Suprapubic skin (tissue), 4 donors: Measurements from ENCODE around the gene AGR3. TPM values are rescaled to one million over a fixed set of nuclear protein-coding genes. Genes with fewer than 3 reads are reported as not detected.

ENCODE experiments used
- DNase-seq, 2 donors: peaks; one replicate each; pipeline ENCODE4 v3.0.0-alpha.2; 2019; ENCODE audit warnings: low spot score in 2 of 2
- H3K27ac ChIP-seq: fragments of 200-600 bp; sonication (generic); one replicate; pipeline ENCODE4 v1.5.1; 2019
- H3K27me3 ChIP-seq: fragments of 200-600 bp; sonication (generic); one replicate; pipeline ENCODE4 v1.5.1; 2019
- H3K36me3 ChIP-seq: fragments of 200-600 bp; sonication (generic); one replicate; pipeline ENCODE4 v1.5.1; 2019
- H3K4me1 ChIP-seq: fragments of 200-600 bp; sonication (generic); one replicate; pipeline ENCODE4 v1.5.1; 2019
- H3K4me3 ChIP-seq: fragments of 200-600 bp; sonication (generic); one replicate; pipeline ENCODE4 v1.5.1; 2019; ENCODE audit warnings: mild to moderate bottlenecking
- H3K9me3 ChIP-seq: fragments of 200-600 bp; sonication (generic); one replicate; pipeline ENCODE4 v1.5.1; 2019
- CTCF ChIP-seq, 2 donors: fragments of 200-600 bp in 1 of 2; fragments of 450-650 bp in 1 of 2; sonication (generic) in 1 of 2; IDR thresholded peaks; one replicate each; pipeline ENCODE4 v1.5.1; 2016 to 2019; ENCODE audit warnings: antibody characterized with exemption in 2 of 2, mild to moderate bottlenecking in 1 of 2, moderate library complexity in 1 of 2
- EP300 ChIP-seq: sonication (generic); formaldehyde crosslinking; IDR thresholded peaks from one replicate; pipeline ENCODE4 v1.6.1; 2017; ENCODE audit warnings: antibody characterized with exemption
- POLR2A ChIP-seq, 2 donors: fragments of 450-650 bp; IDR thresholded peaks; one replicate each; pipeline ENCODE4 v1.6.1; 2017; ENCODE audit warnings: antibody characterized with exemption in 2 of 2, mild to moderate bottlenecking in 2 of 2, moderate library complexity in 2 of 2
- POLR2AphosphoS5 ChIP-seq, 3 donors: sonication (generic); formaldehyde crosslinking; IDR thresholded peaks; one replicate each; pipeline ENCODE4 v1.6.1; 2017; ENCODE audit warnings: antibody characterized with exemption in 3 of 3
- WGBS: methylation state at CpG from one replicate; pipeline ENCODE4 v1.1.5; 2018; 5-methylcytosine and 5-hydroxymethylcytosine counted together
- total RNA-seq, 4 donors: library from RNA; depleted of rRNA; stranded (reverse); fragments of >200 nt; gene quantifications; one replicate each; pipeline ENCODE4 v1.1.0, GENCODE V29; 2016

AGR3 gene
- total RNA-seq, 4 donors from 2014 or later = 3.9 TPM; not detected in 3

- TF ChIP-seq POLR2A (IDR thresholded peaks at IDR 0.05) = no peak
- TF ChIP-seq POLR2AphosphoS5 (IDR thresholded peaks at IDR 0.05) = no peak
- no peak for TF ChIP-seq EP300
- no peak for TF ChIP-seq CTCF (IDR thresholded peaks at IDR 0.05)
- WGBS = 93% methylated on average over 5 of the region's 5 CpGs
- H3K27me3 ChIP-seq = no peaks in the 10 kb centered on the region
- H3K27ac ChIP-seq = no peak overlapping the region
- peaks cover 12% of the 10 kb centered on the region for H3K4me1 ChIP-seq
- H3K4me3 ChIP-seq = no peak overlapping the region
- DNase-seq = no peak
- H3K36me3 ChIP-seq = no peaks in the 10 kb centered on the region
- H3K9me3 ChIP-seq = no peaks in the 10 kb centered on the region
Observed at GRCh38 chr7:16916738-16917137, 35.0 kb upstream of the AGR3 start.

- Histone ChIP-seq H3K27me3 (no peaks in the 10 kb centered on the region), H3K9me3 (no peaks in the 10 kb centered on the region), H3K27ac (no peak overlapping the region), H3K4me1 (peaks cover 12% of the 10 kb centered on the region), H3K4me3 (no peak overlapping the region), H3K36me3 (no peaks in the 10 kb centered on the region)
- no peak for DNase-seq
- 10% methylated on average over 1 of the region's 1 CpG for WGBS
- TF ChIP-seq CTCF (IDR thresholded peaks at IDR 0.05) (no peak), POLR2AphosphoS5 (IDR thresholded peaks at IDR 0.05) (no peak), POLR2A (IDR thresholded peaks at IDR 0.05) (no peak), EP300 (no peak)
Observed at GRCh38 chr7:16916105-16916639, 34.4 kb upstream of the AGR3 start.

GRCh38 chr7:16915405-16915804, 33.6 kb upstream of the AGR3 start:
- no peaks in the 10 kb centered on the region for H3K9me3 ChIP-seq
- DNase-seq = no peak
- no peak for TF ChIP-seq POLR2AphosphoS5 (IDR thresholded peaks at IDR 0.05)
- TF ChIP-seq CTCF (IDR thresholded peaks at IDR 0.05) = no peak
- no peak for TF ChIP-seq EP300

GRCh38 chr7:16914771-16915170, 33.0 kb upstream of the AGR3 start:
- no peaks in the 10 kb centered on the region for H3K27me3 ChIP-seq
- H3K4me1 ChIP-seq = peaks cover 12% of the 10 kb centered on the region
- H3K27ac ChIP-seq = peak overlapping the region; percentile 30
- H3K9me3 ChIP-seq = no peaks in the 10 kb centered on the region
- no peak for TF ChIP-seq CTCF (IDR thresholded peaks at IDR 0.05)
- no peak for TF ChIP-seq POLR2A (IDR thresholded peaks at IDR 0.05)
- no peak for TF ChIP-seq POLR2AphosphoS5 (IDR thresholded peaks at IDR 0.05)
- no peak for TF ChIP-seq EP300
- no peaks in the 10 kb centered on the region for H3K36me3 ChIP-seq
- 75% methylated on average over 4 of the region's 4 CpGs for WGBS
- no peak overlapping the region for H3K4me3 ChIP-seq
- DNase-seq = no peak

More at GRCh38 chr7:16915405-16915804, 33.6 kb upstream of the AGR3 start:
- H3K4me1 ChIP-seq = peaks cover 12% of the 10 kb centered on the region
- H3K27ac ChIP-seq = peak overlapping the region; percentile 29
- WGBS = 40% methylated on average over 4 of the region's 4 CpGs
- no peaks in the 10 kb centered on the region for H3K36me3 ChIP-seq
- no peaks in the 10 kb centered on the region for H3K27me3 ChIP-seq
- no peak overlapping the region for H3K4me3 ChIP-seq

GRCh38 chr7:16913643-16914042, 31.9 kb upstream of the AGR3 start:
- H3K4me1 ChIP-seq = peaks cover 12% of the 10 kb centered on the region
- no peak overlapping the region for H3K4me3 ChIP-seq
- no peak for DNase-seq
- TF ChIP-seq EP300 (no peak), CTCF (IDR thresholded peaks at IDR 0.05) (no peak), POLR2A (IDR thresholded peaks at IDR 0.05) (no peak), POLR2AphosphoS5 (IDR thresholded peaks at IDR 0.05) (no peak)
- H3K9me3 ChIP-seq = no peaks in the 10 kb centered on the region
- H3K36me3 ChIP-seq = no peaks in the 10 kb centered on the region
- no peak overlapping the region for H3K27ac ChIP-seq
- 91% methylated on average over 5 of the region's 5 CpGs for WGBS
- no peaks in the 10 kb centered on the region for H3K27me3 ChIP-seq
